OCI-LY1 (cell line): Measurements from ENCODE around the gene ADTRP.

Experiments used
- H2AFZ ChIP-seq: fragments of 200-600 bp; sonication (generic), shearing (Covaris generic); 2 replicates; pipeline ENCODE4 v1.6.0; 2014; ENCODE audit warnings: antibody characterized with exemption, mild to moderate bottlenecking, low read length
- H3F3A ChIP-seq: fragments of 200-600 bp; sonication (generic), shearing (Covaris generic); 2 replicates; pipeline ENCODE4 v1.6.0; 2014; ENCODE audit warnings: mild to moderate bottlenecking, antibody characterized with exemption, low read length, moderate library complexity; ENCODE audit not compliant: insufficient read depth
- H3K27ac ChIP-seq: fragments of 200-600 bp; sonication (generic); 2 replicates; pipeline ENCODE4 v1.5.1; 2014; ENCODE audit warnings: low read length, mixed run types, mild to moderate bottlenecking, low read depth; ENCODE audit not compliant: poor library complexity, severe bottlenecking
- H3K27me3 ChIP-seq: fragments of 200-600 bp; sonication (generic); 2 replicates; pipeline ENCODE4 v1.6.0; 2014; ENCODE audit warnings: antibody characterized with exemption, mild to moderate bottlenecking, low read length, moderate library complexity; ENCODE audit not compliant: insufficient read depth
- H3K36me3 ChIP-seq: fragments of 200-600 bp; sonication (generic); 2 replicates; pipeline ENCODE4 v1.6.1; 2014; ENCODE audit warnings: mild to moderate bottlenecking, antibody characterized with exemption, low read length, moderate library complexity, mixed read lengths; ENCODE audit not compliant: insufficient read depth
- H3K4me1 ChIP-seq: fragments of 200-600 bp; sonication (generic); 2 replicates; pipeline ENCODE4 v1.5.1; 2014; ENCODE audit warnings: mild to moderate bottlenecking, low read length, moderate library complexity; ENCODE audit not compliant: insufficient read depth, severe bottlenecking
- H3K4me2 ChIP-seq: fragments of 200-600 bp; sonication (generic), shearing (Covaris generic); 2 replicates; pipeline ENCODE4 v1.6.1; 2014; ENCODE audit warnings: low read length
- H3K4me3 ChIP-seq: fragments of 200-600 bp; sonication (generic); 2 replicates; pipeline ENCODE4 v1.5.1; 2014; ENCODE audit warnings: low read length, low read depth, mild to moderate bottlenecking, mixed read lengths; ENCODE audit not compliant: poor library complexity, severe bottlenecking
- H3K79me2 ChIP-seq: fragments of 200-600 bp; shearing (Covaris generic); 2 replicates; pipeline ENCODE4 v1.6.1; 2016; ENCODE audit warnings: mixed run types, low read length, mixed read lengths; ENCODE audit not compliant: insufficient read depth
- H3K9ac ChIP-seq: fragments of 200-600 bp; sonication (generic), shearing (Covaris generic); 2 replicates; pipeline ENCODE4 v1.6.1; 2014; ENCODE audit warnings: mild to moderate bottlenecking, low read length, mixed read lengths
- H3K9me2 ChIP-seq: fragments of 200-600 bp; sonication (generic), shearing (Covaris generic); 2 replicates; pipeline ENCODE4 v1.6.1; 2014; ENCODE audit warnings: low read depth, mild to moderate bottlenecking, low read length, mixed read lengths
- H3K9me3 ChIP-seq: fragments of 200-600 bp; shearing (Covaris generic); 2 replicates; pipeline ENCODE4 v1.6.1; 2014; ENCODE audit warnings: low read length, mixed read lengths
- H4K20me1 ChIP-seq: fragments of 200-600 bp; sonication (generic), shearing (Covaris generic); 2 replicates; pipeline ENCODE4 v1.6.0; 2016; ENCODE audit warnings: mild to moderate bottlenecking, low read length; ENCODE audit not compliant: insufficient read depth
- EZH2 ChIP-seq: fragments of 200-600 bp; sonication (generic), shearing (Covaris generic); IDR thresholded peaks from 2 replicates; pipeline ENCODE4 v1.8.0; 2017; ENCODE audit warnings: borderline replicate concordance, mixed run types, mild to moderate bottlenecking, antibody characterized with exemption, low read length, moderate library complexity, mixed read lengths
- TF ChIP-seq, protein P1 (sequence below): fragments of 200-600 bp; sonication (generic), shearing (Covaris generic); IDR thresholded peaks from 2 replicates; pipeline ENCODE4 v1.5.1; 2017; ENCODE audit warnings: mild to moderate bottlenecking, antibody characterized with exemption, low read length, moderate library complexity, mixed read lengths

ADTRP gene

DNA sequence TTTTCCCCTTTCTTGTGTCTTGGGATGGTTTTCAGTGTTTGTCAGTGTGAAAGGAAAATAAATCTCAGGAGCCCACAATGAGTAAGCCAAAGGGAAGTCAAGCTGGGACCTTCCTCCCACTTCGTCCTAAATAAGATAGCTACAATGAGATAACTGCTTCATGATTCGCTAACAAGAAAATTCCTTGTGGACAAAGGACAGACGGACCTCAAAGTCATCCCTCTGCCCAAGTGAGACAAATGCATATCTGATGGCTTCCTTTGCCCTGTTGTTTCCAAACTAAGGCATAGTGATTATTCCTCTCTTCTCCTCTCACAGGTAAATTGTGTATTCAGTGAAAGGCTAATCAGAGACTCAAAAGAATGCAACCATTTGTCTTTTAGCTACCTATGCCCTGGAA lies 26.1 kb upstream of the ADTRP start:
- no peak overlapping the region for H3K9ac ChIP-seq
- H3K9me2 ChIP-seq, result no peaks in the 10 kb centered on the region
- H3K27me3 ChIP-seq, result 0 out of 2 replicates have a peak, but pooled peaks cover 4% of the 10 kb centered on the region
- H3K27ac ChIP-seq, result no peak overlapping the region
- H3K4me1 ChIP-seq, result no peaks in the 10 kb centered on the region
- H3K36me3 ChIP-seq, result no peaks in the 10 kb centered on the region
- no peaks in the 10 kb centered on the region for H3K79me2 ChIP-seq
- no peak for TF ChIP-seq EZH2
- TF ChIP-seq, protein P1, sequence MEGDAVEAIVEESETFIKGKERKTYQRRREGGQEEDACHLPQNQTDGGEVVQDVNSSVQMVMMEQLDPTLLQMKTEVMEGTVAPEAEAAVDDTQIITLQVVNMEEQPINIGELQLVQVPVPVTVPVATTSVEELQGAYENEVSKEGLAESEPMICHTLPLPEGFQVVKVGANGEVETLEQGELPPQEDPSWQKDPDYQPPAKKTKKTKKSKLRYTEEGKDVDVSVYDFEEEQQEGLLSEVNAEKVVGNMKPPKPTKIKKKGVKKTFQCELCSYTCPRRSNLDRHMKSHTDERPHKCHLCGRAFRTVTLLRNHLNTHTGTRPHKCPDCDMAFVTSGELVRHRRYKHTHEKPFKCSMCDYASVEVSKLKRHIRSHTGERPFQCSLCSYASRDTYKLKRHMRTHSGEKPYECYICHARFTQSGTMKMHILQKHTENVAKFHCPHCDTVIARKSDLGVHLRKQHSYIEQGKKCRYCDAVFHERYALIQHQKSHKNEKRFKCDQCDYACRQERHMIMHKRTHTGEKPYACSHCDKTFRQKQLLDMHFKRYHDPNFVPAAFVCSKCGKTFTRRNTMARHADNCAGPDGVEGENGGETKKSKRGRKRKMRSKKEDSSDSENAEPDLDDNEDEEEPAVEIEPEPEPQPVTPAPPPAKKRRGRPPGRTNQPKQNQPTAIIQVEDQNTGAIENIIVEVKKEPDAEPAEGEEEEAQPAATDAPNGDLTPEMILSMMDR, result no peak
- H3K4me3 ChIP-seq, result no peak overlapping the region
- no peaks in the 10 kb centered on the region for H3F3A ChIP-seq
- H3K4me2 ChIP-seq, result no peak overlapping the region
- H2AFZ ChIP-seq, result no peak overlapping the region
- no peaks in the 10 kb centered on the region for H3K9me3 ChIP-seq
- H4K20me1 ChIP-seq, result no peaks in the 10 kb centered on the region

DNA sequence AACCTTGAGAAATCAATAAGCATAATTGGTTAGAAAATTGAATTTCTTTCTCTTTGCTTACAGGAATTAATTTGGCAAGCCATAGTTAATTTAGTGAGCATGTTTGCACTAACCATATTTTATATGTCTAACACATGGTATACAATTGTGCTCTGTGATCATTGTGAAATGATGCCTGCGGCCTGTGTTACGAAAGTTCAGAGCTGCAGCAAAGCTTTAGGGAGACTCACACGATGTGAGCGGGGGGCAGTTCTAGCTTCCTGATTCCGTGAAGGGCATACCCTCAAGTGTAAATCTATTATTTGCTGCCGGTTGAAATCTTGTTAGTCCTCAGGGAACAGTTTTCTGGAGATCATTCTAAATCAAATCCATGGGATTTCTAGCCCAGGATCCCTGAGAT lies 25.5 kb upstream of the ADTRP start:
- 0 out of 2 replicates have a peak, but pooled peaks cover 4% of the 10 kb centered on the region for H3K27me3 ChIP-seq
- no peak overlapping the region for H3K4me3 ChIP-seq
- H4K20me1 ChIP-seq, result no peaks in the 10 kb centered on the region
- no peaks in the 10 kb centered on the region for H3K79me2 ChIP-seq
- no peaks in the 10 kb centered on the region for H3K36me3 ChIP-seq
- no peaks in the 10 kb centered on the region for H3K9me2 ChIP-seq
- no peaks in the 10 kb centered on the region for H3K4me1 ChIP-seq
- no peak overlapping the region for H3K9ac ChIP-seq
- H3K27ac ChIP-seq, result no peak overlapping the region
- no peak overlapping the region for H3K4me2 ChIP-seq
- no peak overlapping the region for H2AFZ ChIP-seq
- TF ChIP-seq, protein P1, result no peak
- TF ChIP-seq EZH2, result no peak
- H3F3A ChIP-seq, result no peaks in the 10 kb centered on the region
- no peaks in the 10 kb centered on the region for H3K9me3 ChIP-seq

DNA sequence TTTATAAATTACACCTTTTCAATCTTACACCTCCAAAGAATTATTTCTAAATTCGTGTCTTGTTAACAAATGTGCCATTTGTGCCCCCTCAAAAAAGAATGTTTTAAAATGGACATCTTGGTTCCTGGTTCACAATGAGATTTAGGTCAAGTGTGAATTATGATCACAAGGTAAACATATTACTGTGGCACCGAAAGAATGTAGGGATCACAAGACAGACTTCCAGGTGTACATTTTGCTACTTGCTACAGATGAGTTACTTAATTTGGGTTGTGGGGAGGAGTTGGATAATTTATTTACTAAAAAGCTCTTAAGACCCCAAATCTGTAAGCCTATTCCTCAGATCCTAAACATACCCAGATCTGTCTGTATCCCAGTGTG lies 25.0 kb upstream of the ADTRP start:
- Histone ChIP-seq H3F3A (no peaks in the 10 kb centered on the region), H3K9ac (no peak overlapping the region), H4K20me1 (no peaks in the 10 kb centered on the region), H3K4me3 (no peak overlapping the region), H3K27me3 (0 out of 2 replicates have a peak, but pooled peaks cover 4% of the 10 kb centered on the region), H3K36me3 (no peaks in the 10 kb centered on the region), H3K9me2 (no peaks in the 10 kb centered on the region), H3K4me1 (no peaks in the 10 kb centered on the region), H2AFZ (no peak overlapping the region), H3K9me3 (no peaks in the 10 kb centered on the region), H3K79me2 (no peaks in the 10 kb centered on the region), H3K4me2 (no peak overlapping the region), H3K27ac (no peak overlapping the region)
- TF ChIP-seq, protein P1, result no peak
- TF ChIP-seq EZH2, result no peak
